ENCODE results near the gene KIRREL3. TPM values are rescaled to one million over a fixed set of nuclear protein-coding genes. Genes with fewer than 3 reads are reported as not detected.

The KIRREL3 gene
- total and polyA plus RNA-seq, 2 experiments from 2014 or later: 16.1 to 35.6 TPM

DNA sequence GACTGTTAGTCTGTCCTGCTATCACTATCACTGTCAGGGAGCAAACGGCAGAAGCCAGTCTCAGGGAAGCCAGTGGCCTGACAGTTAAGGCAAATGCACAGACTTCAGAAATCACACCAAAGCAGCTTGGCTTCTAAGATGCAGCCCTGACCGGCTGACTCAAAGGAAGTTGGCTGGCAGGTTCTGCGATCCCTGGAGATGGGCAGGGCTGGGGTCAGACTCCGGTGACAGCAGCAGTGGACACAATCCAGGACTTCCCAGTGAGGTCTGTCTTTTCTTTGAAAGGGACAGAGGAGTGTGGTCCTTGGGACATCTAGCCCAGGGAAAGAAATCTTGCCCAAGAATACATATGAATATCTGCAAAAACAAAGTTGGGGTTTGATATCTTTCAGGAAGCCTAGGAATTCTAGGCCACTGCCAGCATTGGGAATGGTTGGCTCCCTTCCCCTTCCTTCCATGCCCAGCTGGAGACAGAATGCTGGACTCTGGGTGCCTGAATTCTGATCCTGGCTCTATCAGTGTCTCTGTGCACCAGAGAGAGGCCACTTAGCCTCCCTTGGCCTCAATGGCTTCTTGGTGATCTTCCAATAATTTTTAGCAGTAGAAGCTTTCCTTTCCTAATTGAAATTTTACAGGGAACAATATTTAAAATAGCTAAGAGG lies 108.9 kb downstream of the KIRREL3 start:
- no peaks in the 10 kb centered on the region for H3K27me3 ChIP-seq (replicated peaks; ENCODE audit: insufficient read depth)
- 0 out of 2 replicates have a peak overlapping the region, but pooled peaks have one; percentile 2 for H2AFZ ChIP-seq
- H3K4me1 ChIP-seq (ENCODE audit: insufficient read depth): peaks cover 16% of the 10 kb centered on the region
- H3K4me3 ChIP-seq: peak overlapping the region; percentile 27; the same call in 1 of the 2 replicates
- H4K20me1 ChIP-seq (ENCODE audit: insufficient read depth): no peaks in the 10 kb centered on the region
- in situ Hi-C loops (cut with MboI): no loop called here
- peaks cover 6% of the 10 kb centered on the region for H3F3A ChIP-seq (ENCODE audit: insufficient read depth)
- no peaks in the 10 kb centered on the region for H3K9me2 ChIP-seq (ENCODE audit: insufficient read depth)
- H3K9ac ChIP-seq: peak overlapping the region; percentile 25; the same call in 1 of the 2 replicates
- peaks cover 10% of the 10 kb centered on the region; the same call in 1 of the 2 replicates for H3K36me3 ChIP-seq (ENCODE audit: low read depth)
- no peak for TF ChIP-seq EZH2 (IDR thresholded peaks at IDR 0.05; ENCODE audit: insufficient read depth, poor library complexity, severe bottlenecking)
- no peak for TF ChIP-seq EZH2phosphoT487 (IDR thresholded peaks at IDR 0.05; ENCODE audit: insufficient read depth, low read depth)
- no peaks in the 10 kb centered on the region for H3K9me3 ChIP-seq (ENCODE audit: low read depth)
- H3K4me2 ChIP-seq (ENCODE audit: unreplicated experiment): peak overlapping the region; percentile 23
- WGBS, 2 experiments (ENCODE audit: low coverage in 1 of 2, low lambda C conversion rate in 2 of 2, missing lambda C conversion rate in 2 of 2): 3 to 5% methylated on average over 4 of the region's 4 CpGs
- peak; percentile 80 for DNase-seq
- peaks cover 44% of the 10 kb centered on the region for H3K79me2 ChIP-seq (ENCODE audit: insufficient read depth)
- H3K27ac ChIP-seq: peak overlapping the region; percentile 17

DNA sequence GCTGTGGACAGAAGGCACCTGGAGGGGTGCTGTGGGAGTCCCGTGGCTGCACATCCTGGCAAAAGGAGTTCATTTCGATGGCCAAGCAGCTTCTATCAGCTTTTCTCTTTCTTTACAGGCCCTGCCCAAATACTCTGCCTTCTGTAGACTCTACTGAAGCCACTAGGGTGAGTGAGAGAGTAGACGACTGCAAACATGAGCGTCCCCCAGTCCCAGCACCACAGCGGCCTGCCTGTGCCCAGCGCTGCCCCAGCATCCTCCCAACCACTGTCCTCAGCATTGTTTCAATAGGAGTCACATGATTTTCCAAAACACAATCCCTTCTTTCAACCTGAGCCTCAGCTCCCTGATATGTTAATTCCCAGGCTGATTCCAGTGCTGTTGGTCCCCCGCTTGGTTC lies 110.0 kb downstream of the KIRREL3 start:
- in situ Hi-C loops (cut with MboI): no loop called here
- H3K4me2 ChIP-seq (ENCODE audit: unreplicated experiment): no peak overlapping the region
- H3K27me3 ChIP-seq (replicated peaks; ENCODE audit: insufficient read depth): no peaks in the 10 kb centered on the region
- H3K4me3 ChIP-seq: no peak overlapping the region
- H3K79me2 ChIP-seq (ENCODE audit: insufficient read depth): peaks cover 41% of the 10 kb centered on the region
- 96% methylated on average over 7 of the region's 7 CpGs for WGBS, 2 experiments (ENCODE audit: low coverage in 1 of 2, low lambda C conversion rate in 2 of 2, missing lambda C conversion rate in 2 of 2)
- peaks cover 6% of the 10 kb centered on the region for H3F3A ChIP-seq (ENCODE audit: insufficient read depth)
- no peaks in the 10 kb centered on the region for H3K9me3 ChIP-seq (ENCODE audit: low read depth)
- no peak for DNase-seq
- no peak overlapping the region for H3K27ac ChIP-seq
- H2AFZ ChIP-seq: no peak overlapping the region
- no peaks in the 10 kb centered on the region for H3K9me2 ChIP-seq (ENCODE audit: insufficient read depth)
- no peaks in the 10 kb centered on the region for H4K20me1 ChIP-seq (ENCODE audit: insufficient read depth)
- no peak for TF ChIP-seq EZH2phosphoT487 (IDR thresholded peaks at IDR 0.05; ENCODE audit: insufficient read depth, low read depth)
- H3K4me1 ChIP-seq (ENCODE audit: insufficient read depth): peaks cover 16% of the 10 kb centered on the region
- H3K9ac ChIP-seq: no peak overlapping the region
- 0 out of 2 replicates have a peak, but pooled peaks cover under 1% of the 10 kb centered on the region for H3K36me3 ChIP-seq (ENCODE audit: low read depth)

DNA sequence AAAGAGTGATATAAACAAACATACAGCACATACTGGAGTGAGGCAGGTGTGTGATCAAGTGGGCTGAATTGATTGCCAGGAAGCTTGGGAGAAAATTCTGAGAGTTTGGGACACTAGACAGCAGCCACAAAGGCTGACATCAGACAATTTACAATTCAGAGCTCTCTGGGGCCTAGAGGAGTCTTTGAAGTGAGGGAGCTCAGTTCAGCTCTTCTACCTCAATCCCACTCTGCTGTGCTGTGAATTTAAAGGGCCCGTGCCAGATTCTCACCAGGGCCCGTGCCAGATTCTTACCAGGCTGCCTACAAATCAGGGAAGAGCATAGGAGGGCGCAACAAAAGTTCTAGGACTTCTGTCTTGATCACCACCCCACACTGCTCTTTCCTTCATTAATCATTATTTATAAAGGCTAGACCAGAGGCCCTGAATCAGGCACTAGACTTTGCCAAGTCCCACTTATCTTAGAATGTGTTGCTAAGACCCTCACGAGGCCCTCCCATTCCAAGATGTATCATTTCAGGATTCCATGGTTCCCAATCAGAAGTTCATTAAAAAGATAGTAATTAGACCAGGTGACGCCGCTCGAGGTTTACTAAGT lies 112.4 kb downstream of the KIRREL3 start:
- DNase-seq: no peak
- 70 to 74% methylated on average over 7 of the region's 7 CpGs for WGBS, 2 experiments (ENCODE audit: low coverage in 1 of 2, low lambda C conversion rate in 2 of 2, missing lambda C conversion rate in 2 of 2)
- H4K20me1 ChIP-seq (ENCODE audit: insufficient read depth): 0 out of 2 replicates have a peak, but pooled peaks cover 9% of the 10 kb centered on the region
- TF ChIP-seq EZH2phosphoT487 (IDR thresholded peaks at IDR 0.05; ENCODE audit: insufficient read depth, low read depth) (no peak), EZH2 (IDR thresholded peaks at IDR 0.05; ENCODE audit: insufficient read depth, poor library complexity, severe bottlenecking) (no peak)
- no peaks in the 10 kb centered on the region for H3K27me3 ChIP-seq (replicated peaks; ENCODE audit: insufficient read depth)
- peaks cover 46% of the 10 kb centered on the region for H3K79me2 ChIP-seq (ENCODE audit: insufficient read depth)
- no peak overlapping the region for H3K27ac ChIP-seq
- H3K9me2 ChIP-seq (ENCODE audit: insufficient read depth): no peaks in the 10 kb centered on the region
- H2AFZ ChIP-seq: no peak overlapping the region
- peaks cover 6% of the 10 kb centered on the region for H3F3A ChIP-seq (ENCODE audit: insufficient read depth)
- in situ Hi-C loops (cut with MboI): no loop called here
- no peak overlapping the region for H3K9ac ChIP-seq
- H3K36me3 ChIP-seq (ENCODE audit: low read depth): no peaks in the 10 kb centered on the region
- no peak overlapping the region for H3K4me3 ChIP-seq
- H3K9me3 ChIP-seq (ENCODE audit: low read depth): no peaks in the 10 kb centered on the region
- H3K4me2 ChIP-seq (ENCODE audit: unreplicated experiment): no peak overlapping the region
- peaks cover 16% of the 10 kb centered on the region for H3K4me1 ChIP-seq (ENCODE audit: insufficient read depth)

DNA sequence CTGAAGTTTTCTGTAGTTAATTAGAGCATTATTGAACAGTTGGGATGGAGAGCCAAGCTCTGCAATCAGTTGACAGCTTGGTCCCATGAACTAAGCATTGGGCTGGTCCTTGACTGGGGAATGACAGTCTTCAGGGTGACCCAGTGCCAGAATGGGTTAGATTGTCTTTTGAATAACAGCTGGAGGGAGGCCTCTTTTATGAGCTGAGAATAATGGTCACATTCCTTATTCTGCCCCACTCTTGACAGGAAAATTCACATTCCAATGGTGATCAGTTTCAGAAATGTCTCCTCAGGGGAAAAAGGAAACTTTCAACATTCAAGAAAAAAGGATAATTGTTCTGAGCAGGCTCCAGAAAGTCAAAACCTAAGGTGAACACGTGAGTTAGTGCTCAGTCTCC lies 113.9 kb downstream of the KIRREL3 start:
- Histone ChIP-seq H3K9me2 (ENCODE audit: insufficient read depth) (no peaks in the 10 kb centered on the region), H2AFZ (no peak overlapping the region), H3K27me3 (replicated peaks; ENCODE audit: insufficient read depth) (no peaks in the 10 kb centered on the region), H3F3A (ENCODE audit: insufficient read depth) (peaks cover 6% of the 10 kb centered on the region), H3K27ac (no peak overlapping the region), H4K20me1 (ENCODE audit: insufficient read depth) (0 out of 2 replicates have a peak, but pooled peaks cover 9% of the 10 kb centered on the region), H3K9ac (no peak overlapping the region), H3K79me2 (ENCODE audit: insufficient read depth) (peaks cover 54% of the 10 kb centered on the region), H3K9me3 (ENCODE audit: low read depth) (no peaks in the 10 kb centered on the region), H3K4me3 (no peak overlapping the region), H3K36me3 (ENCODE audit: low read depth) (no peaks in the 10 kb centered on the region), H3K4me2 (ENCODE audit: unreplicated experiment) (no peak overlapping the region), H3K4me1 (ENCODE audit: insufficient read depth) (peaks cover 9% of the 10 kb centered on the region)
- TF ChIP-seq EZH2 (IDR thresholded peaks at IDR 0.05; ENCODE audit: insufficient read depth, poor library complexity, severe bottlenecking): no peak
- TF ChIP-seq EZH2phosphoT487 (IDR thresholded peaks at IDR 0.05; ENCODE audit: insufficient read depth, low read depth): no peak
- DNase-seq: no peak
- in situ Hi-C loops (cut with MboI): no loop called here
- 55 to 65% methylated on average over 1 of the region's 1 CpG for WGBS, 2 experiments (ENCODE audit: low coverage in 1 of 2, low lambda C conversion rate in 2 of 2, missing lambda C conversion rate in 2 of 2)
